Activated CD4-positive, alpha-beta T cell treated with anti-CD3 and anti-CD28 coated beads, Interleukin-2, amount 10 ng/mL, durations not matched to agents 7 days and 5 days (primary cell): ENCODE results near the gene NUP133. TPM values are rescaled to one million over a fixed set of nuclear protein-coding genes. Genes with fewer than 3 reads are reported as not detected.
A peak's percentile ranks its signal among the peaks of the same experiment; 100 is the strongest.

Experiments used
- CTCF ChIA-PET: fragments of 350-600 bp; sonication (Branson Sonifier 250); formaldehyde crosslinking; loops from one replicate; lab custom pipeline; 2021; ENCODE audit warnings: antibody characterized with exemption; lab: Charles Lee
- POLR2A ChIA-PET: fragments of 350-600 bp; sonication (Branson Sonifier 250); formaldehyde crosslinking; loops from one replicate; lab custom pipeline; 2021; ENCODE audit warnings: antibody characterized with exemption; lab: Charles Lee
- DNase-seq: peaks from one replicate; pipeline ENCODE4 v3.0.0-alpha.2; 2020
- H3K27ac Mint-ChIP-seq: one replicate; pipeline ENCODE4 v1.8.0; 2021; ENCODE audit warnings: mild to moderate bottlenecking, moderate library complexity, mixed read lengths
- H3K27me3 Mint-ChIP-seq: one replicate; pipeline ENCODE4 v1.8.0; 2021; ENCODE audit warnings: mixed read lengths
- H3K36me3 Mint-ChIP-seq: one replicate; pipeline ENCODE4 v1.8.0; 2021; ENCODE audit warnings: low read depth, mixed read lengths
- H3K4me1 Mint-ChIP-seq: one replicate; pipeline ENCODE4 v1.8.0; 2021; ENCODE audit warnings: mixed read lengths
- H3K4me3 Mint-ChIP-seq: one replicate; pipeline ENCODE4 v1.8.0; 2021; ENCODE audit warnings: mild to moderate bottlenecking, moderate library complexity, mixed read lengths
- H3K9me3 Mint-ChIP-seq: one replicate; pipeline ENCODE4 v1.8.0; 2021; ENCODE audit warnings: mixed read lengths
- total RNA-seq, 2 experiments: library from RNA; stranded (reverse); gene quantifications; one replicate each; pipeline ENCODE4 v1.2.3, GENCODE V29; 2021

Gene NUP133
- total RNA-seq, 2 experiments from 2014 or later: 45.2 to 46.0 TPM

GRCh38 chr1:229464672-229465071 is 43.5 kb downstream of the NUP133 start:
- no peak overlapping the region for H3K27ac Mint-ChIP-seq
- ChIA-PET CTCF (interaction anchor here (0.6 to 0.7 kb wide), 2 partner anchors 72 to 116 kb away, joined by 4 to 5 read pairs; no protein-coding TSS in a partner anchor), POLR2A (no interaction called here)
- no peak overlapping the region for H3K4me3 Mint-ChIP-seq
- H3K36me3 Mint-ChIP-seq: peaks cover 52% of the 10 kb centered on the region
- no peaks in the 10 kb centered on the region for H3K4me1 Mint-ChIP-seq
- H3K9me3 Mint-ChIP-seq: no peaks in the 10 kb centered on the region
- no peak for DNase-seq
- no peaks in the 10 kb centered on the region for H3K27me3 Mint-ChIP-seq

GRCh38 chr1:229461032-229461668 is 47.0 kb downstream of the NUP133 start:
- POLR2A ChIA-PET: no interaction called here
- CTCF ChIA-PET: interaction anchor here (1.8 kb wide), 1 partner anchor 15 kb away, joined by 5 read pairs; no protein-coding TSS in a partner anchor
- no peaks in the 10 kb centered on the region for H3K9me3 Mint-ChIP-seq
- H3K36me3 Mint-ChIP-seq: peaks cover 51% of the 10 kb centered on the region
- H3K4me3 Mint-ChIP-seq: no peak overlapping the region
- no peaks in the 10 kb centered on the region for H3K27me3 Mint-ChIP-seq
- peaks cover 3% of the 10 kb centered on the region for H3K4me1 Mint-ChIP-seq
- H3K27ac Mint-ChIP-seq: no peak overlapping the region
- no peak for DNase-seq

GRCh38 chr1:229459815-229460214 is 48.3 kb downstream of the NUP133 start:
- Mint-ChIP-seq H3K4me1 (peaks cover 6% of the 10 kb centered on the region), H3K4me3 (no peak overlapping the region), H3K9me3 (no peaks in the 10 kb centered on the region), H3K36me3 (peaks cover 48% of the 10 kb centered on the region), H3K27ac (no peak overlapping the region), H3K27me3 (no peaks in the 10 kb centered on the region)
- no peak for DNase-seq
- POLR2A ChIA-PET: no interaction called here
- CTCF ChIA-PET: interaction anchor here (0.8 to 1.8 kb wide), 2 partner anchors 9 to 14 kb away, joined by 3 to 5 read pairs; no protein-coding TSS in a partner anchor

GRCh38 chr1:229457436-229457835 is 50.7 kb downstream of the NUP133 start:
- POLR2A ChIA-PET: no interaction called here
- Mint-ChIP-seq H3K9me3 (no peaks in the 10 kb centered on the region), H3K4me1 (peaks cover 6% of the 10 kb centered on the region), H3K36me3 (peaks cover 36% of the 10 kb centered on the region), H3K4me3 (no peak overlapping the region), H3K27me3 (no peaks in the 10 kb centered on the region), H3K27ac (no peak overlapping the region)
- CTCF ChIA-PET: no interaction called here
- no peak for DNase-seq

- Mint-ChIP-seq H3K9me3 (no peaks in the 10 kb centered on the region), H3K36me3 (peaks cover 28% of the 10 kb centered on the region)
- POLR2A ChIA-PET: no interaction called here
Observed at GRCh38 chr1:229456016-229456415, 52.1 kb downstream of the NUP133 start.

GRCh38 chr1:229454056-229454455 is 54.1 kb downstream of the NUP133 start:
- no peak overlapping the region for H3K27ac Mint-ChIP-seq
- peaks cover 6% of the 10 kb centered on the region for H3K4me1 Mint-ChIP-seq

More at GRCh38 chr1:229456016-229456415, 52.1 kb downstream of the NUP133 start:
- CTCF ChIA-PET: no interaction called here
- no peak for DNase-seq
- no peak overlapping the region for H3K4me3 Mint-ChIP-seq
- peaks cover 6% of the 10 kb centered on the region for H3K4me1 Mint-ChIP-seq
- H3K27ac Mint-ChIP-seq: no peak overlapping the region
- H3K27me3 Mint-ChIP-seq: no peaks in the 10 kb centered on the region

GRCh38 chr1:229452956-229453801 is 55.0 kb downstream of the NUP133 start:
- Mint-ChIP-seq H3K27me3 (no peaks in the 10 kb centered on the region), H3K27ac (no peak overlapping the region), H3K9me3 (no peaks in the 10 kb centered on the region), H3K4me3 (no peak overlapping the region), H3K4me1 (peaks cover 6% of the 10 kb centered on the region), H3K36me3 (peaks cover 24% of the 10 kb centered on the region)
- CTCF ChIA-PET: interaction anchor here (0.7 to 0.8 kb wide), 2 partner anchors 10 to 225 kb away, joined by 3 to 4 read pairs; no protein-coding TSS in a partner anchor
- POLR2A ChIA-PET: interaction anchor here (0.6 kb wide), 1 partner anchor 57 kb away, joined by 3 read pairs; no protein-coding TSS in a partner anchor
- DNase-seq: no peak

More at GRCh38 chr1:229454056-229454455, 54.1 kb downstream of the NUP133 start:
- ChIA-PET POLR2A (no interaction called here), CTCF (no interaction called here)
- Mint-ChIP-seq H3K36me3 (peaks cover 19% of the 10 kb centered on the region), H3K9me3 (no peaks in the 10 kb centered on the region), H3K27me3 (no peaks in the 10 kb centered on the region), H3K4me3 (no peak overlapping the region)
- no peak for DNase-seq

- ChIA-PET CTCF (interaction anchor here (0.7 to 0.9 kb wide), 2 partner anchors 33 to 46 kb away, joined by 3 read pairs; no protein-coding TSS in a partner anchor), POLR2A (no interaction called here)
- H3K27ac Mint-ChIP-seq: peak overlapping the region; percentile 16
- no peak overlapping the region for H3K4me3 Mint-ChIP-seq
- H3K27me3 Mint-ChIP-seq: no peaks in the 10 kb centered on the region
- H3K36me3 Mint-ChIP-seq: peaks cover 41% of the 10 kb centered on the region
- DNase-seq: no peak
- no peaks in the 10 kb centered on the region for H3K4me1 Mint-ChIP-seq
- no peaks in the 10 kb centered on the region for H3K9me3 Mint-ChIP-seq
Observed at GRCh38 chr1:229448845-229449244, 59.3 kb downstream of the NUP133 start.

GRCh38 chr1:229448354-229448753 is 59.8 kb downstream of the NUP133 start:
- Mint-ChIP-seq H3K27ac (no peak overlapping the region), H3K4me1 (no peaks in the 10 kb centered on the region), H3K36me3 (peaks cover 41% of the 10 kb centered on the region), H3K9me3 (no peaks in the 10 kb centered on the region), H3K27me3 (no peaks in the 10 kb centered on the region), H3K4me3 (no peak overlapping the region)
- no peak for DNase-seq
- ChIA-PET POLR2A (no interaction called here), CTCF (interaction anchor here (0.9 kb wide), 1 partner anchor 33 kb away, joined by 3 read pairs; no protein-coding TSS in a partner anchor)

GRCh38 chr1:229447809-229448252 is 60.3 kb downstream of the NUP133 start:
- H3K36me3 Mint-ChIP-seq: peaks cover 41% of the 10 kb centered on the region
- H3K27ac Mint-ChIP-seq: no peak overlapping the region
- no peaks in the 10 kb centered on the region for H3K9me3 Mint-ChIP-seq
- no peaks in the 10 kb centered on the region for H3K4me1 Mint-ChIP-seq
- no peak for DNase-seq
- CTCF ChIA-PET: no interaction called here
- H3K27me3 Mint-ChIP-seq: no peaks in the 10 kb centered on the region
- no peak overlapping the region for H3K4me3 Mint-ChIP-seq
- POLR2A ChIA-PET: no interaction called here

- H3K4me3 Mint-ChIP-seq: no peak overlapping the region
- H3K9me3 Mint-ChIP-seq: no peaks in the 10 kb centered on the region
- POLR2A ChIA-PET: no interaction called here
- peaks cover 15% of the 10 kb centered on the region for H3K4me1 Mint-ChIP-seq
- H3K36me3 Mint-ChIP-seq: peaks cover 53% of the 10 kb centered on the region
- CTCF ChIA-PET: interaction anchor here (1.3 kb wide), 1 partner anchor 15 kb away, joined by 5 read pairs; no protein-coding TSS in a partner anchor
- DNase-seq: no peak
- no peak overlapping the region for H3K27ac Mint-ChIP-seq
- H3K27me3 Mint-ChIP-seq: no peaks in the 10 kb centered on the region
Observed at GRCh38 chr1:229445828-229446227, 62.3 kb downstream of the NUP133 start.

GRCh38 chr1:229440851-229441537 is 67.1 kb downstream of the NUP133 start:
- peak; percentile 39 for DNase-seq

More at GRCh38 chr1:229440851-229441537, 67.1 kb downstream of the NUP133 start:
- H3K4me1 Mint-ChIP-seq: peaks cover 25% of the 10 kb centered on the region
- no peak overlapping the region for H3K4me3 Mint-ChIP-seq
- CTCF ChIA-PET: interaction anchor here (0.9 to 2.2 kb wide), 6 partner anchors 10 to 214 kb away, joined by 3 to 9 read pairs (median 4); no protein-coding TSS in a partner anchor
- H3K27me3 Mint-ChIP-seq: peaks cover 18% of the 10 kb centered on the region
- no peaks in the 10 kb centered on the region for H3K9me3 Mint-ChIP-seq
- peaks cover 53% of the 10 kb centered on the region for H3K36me3 Mint-ChIP-seq
- H3K27ac Mint-ChIP-seq: peak overlapping the region; percentile 12
- POLR2A ChIA-PET: interaction anchor here (0.6 kb wide), 1 partner anchor 10 kb away, joined by 3 read pairs; no protein-coding TSS in a partner anchor
